Measurements from ENCODE around the gene PBXIP1. TPM values are rescaled to one million over a fixed set of nuclear protein-coding genes. Genes with fewer than 3 reads are reported as not detected.

Gene PBXIP1
- total and polyA plus RNA-seq, 2 of the 13 experiments (the other 11 are each of a cell fraction or from before 2014, with no cell fraction given) = 16.3 to 31.9 TPM

DNA sequence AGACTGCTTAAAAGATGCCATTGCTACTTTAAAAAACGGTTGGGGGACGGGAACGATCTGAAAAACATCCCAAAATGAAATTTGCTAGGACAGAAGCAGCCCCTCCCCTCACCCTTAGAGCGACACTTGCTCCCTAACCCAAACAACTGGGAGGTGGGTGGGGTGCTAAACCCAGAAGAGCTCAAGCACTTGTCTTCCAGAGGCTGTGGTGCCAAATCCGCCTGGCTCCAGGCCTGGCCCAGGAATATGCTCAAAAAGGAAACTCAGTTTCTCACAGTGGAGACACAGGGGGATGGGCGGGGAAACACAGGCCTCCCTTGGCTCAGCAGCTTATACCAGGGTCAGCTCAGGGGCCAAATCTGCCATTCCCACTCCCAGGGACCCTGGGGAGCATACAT lies 644 bp upstream of the PBXIP1 start (continued):
- TF ChIP-seq, protein P1, sequence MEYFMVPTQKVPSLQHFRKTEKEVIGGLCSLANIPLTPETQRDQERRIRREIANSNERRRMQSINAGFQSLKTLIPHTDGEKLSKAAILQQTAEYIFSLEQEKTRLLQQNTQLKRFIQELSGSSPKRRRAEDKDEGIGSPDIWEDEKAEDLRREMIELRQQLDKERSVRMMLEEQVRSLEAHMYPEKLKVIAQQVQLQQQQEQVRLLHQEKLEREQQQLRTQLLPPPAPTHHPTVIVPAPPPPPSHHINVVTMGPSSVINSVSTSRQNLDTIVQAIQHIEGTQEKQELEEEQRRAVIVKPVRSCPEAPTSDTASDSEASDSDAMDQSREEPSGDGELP (IDR thresholded peaks at IDR 0.05; ENCODE audit: borderline replicate concordance, low read depth) = 0 out of 2 replicates have a peak, but pooled peaks have one; percentile 5
- TF ChIP-seq, protein P2, sequence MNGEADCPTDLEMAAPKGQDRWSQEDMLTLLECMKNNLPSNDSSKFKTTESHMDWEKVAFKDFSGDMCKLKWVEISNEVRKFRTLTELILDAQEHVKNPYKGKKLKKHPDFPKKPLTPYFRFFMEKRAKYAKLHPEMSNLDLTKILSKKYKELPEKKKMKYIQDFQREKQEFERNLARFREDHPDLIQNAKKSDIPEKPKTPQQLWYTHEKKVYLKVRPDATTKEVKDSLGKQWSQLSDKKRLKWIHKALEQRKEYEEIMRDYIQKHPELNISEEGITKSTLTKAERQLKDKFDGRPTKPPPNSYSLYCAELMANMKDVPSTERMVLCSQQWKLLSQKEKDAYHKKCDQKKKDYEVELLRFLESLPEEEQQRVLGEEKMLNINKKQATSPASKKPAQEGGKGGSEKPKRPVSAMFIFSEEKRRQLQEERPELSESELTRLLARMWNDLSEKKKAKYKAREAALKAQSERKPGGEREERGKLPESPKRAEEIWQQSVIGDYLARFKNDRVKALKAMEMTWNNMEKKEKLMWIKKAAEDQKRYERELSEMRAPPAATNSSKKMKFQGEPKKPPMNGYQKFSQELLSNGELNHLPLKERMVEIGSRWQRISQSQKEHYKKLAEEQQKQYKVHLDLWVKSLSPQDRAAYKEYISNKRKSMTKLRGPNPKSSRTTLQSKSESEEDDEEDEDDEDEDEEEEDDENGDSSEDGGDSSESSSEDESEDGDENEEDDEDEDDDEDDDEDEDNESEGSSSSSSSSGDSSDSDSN (CRISPR knock-in tag; IDR thresholded peaks at IDR 0.05) = 0 out of 2 replicates have a peak, but pooled peaks have one; percentile 1
- TF ChIP-seq POLR2G (IDR thresholded peaks at IDR 0.05; ENCODE audit: low read depth, low read length) (0 out of 2 replicates have a peak, but pooled peaks have one; percentile 17), ZSCAN9 (CRISPR knock-in tag; IDR thresholded peaks at IDR 0.05; ENCODE audit: borderline replicate concordance) (no peak), ZNF563 (CRISPR knock-in tag; IDR thresholded peaks at IDR 0.05) (no peak)
- TF ChIP-seq, protein P3, sequence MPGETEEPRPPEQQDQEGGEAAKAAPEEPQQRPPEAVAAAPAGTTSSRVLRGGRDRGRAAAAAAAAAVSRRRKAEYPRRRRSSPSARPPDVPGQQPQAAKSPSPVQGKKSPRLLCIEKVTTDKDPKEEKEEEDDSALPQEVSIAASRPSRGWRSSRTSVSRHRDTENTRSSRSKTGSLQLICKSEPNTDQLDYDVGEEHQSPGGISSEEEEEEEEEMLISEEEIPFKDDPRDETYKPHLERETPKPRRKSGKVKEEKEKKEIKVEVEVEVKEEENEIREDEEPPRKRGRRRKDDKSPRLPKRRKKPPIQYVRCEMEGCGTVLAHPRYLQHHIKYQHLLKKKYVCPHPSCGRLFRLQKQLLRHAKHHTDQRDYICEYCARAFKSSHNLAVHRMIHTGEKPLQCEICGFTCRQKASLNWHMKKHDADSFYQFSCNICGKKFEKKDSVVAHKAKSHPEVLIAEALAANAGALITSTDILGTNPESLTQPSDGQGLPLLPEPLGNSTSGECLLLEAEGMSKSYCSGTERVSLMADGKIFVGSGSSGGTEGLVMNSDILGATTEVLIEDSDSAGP (CRISPR knock-in tag; IDR thresholded peaks at IDR 0.05; ENCODE audit: borderline replicate concordance) = peak; percentile 44; the same call in 1 of the 2 replicates
